Nephron (organoid): ENCODE data around the gene LGI4.
A peak's percentile ranks its signal among the peaks of the same experiment; 100 is the strongest.

ENCODE experiments used
- H3K27ac Mint-ChIP-seq, 3 experiments: 2 replicates each; pipeline ENCODE4 v1.8.0; 2020; ENCODE audit warnings: mixed read lengths in 3 of 3, mild to moderate bottlenecking in 2 of 3, moderate library complexity in 1 of 3
- H3K27me3 Mint-ChIP-seq: 2 replicates; pipeline ENCODE4 v1.8.0; 2021; ENCODE audit warnings: low read depth, mild to moderate bottlenecking, moderate library complexity, mixed read lengths
- H3K36me3 Mint-ChIP-seq: 2 replicates; pipeline ENCODE4 v1.8.0; 2020; ENCODE audit warnings: low read depth, mixed read lengths
- H3K4me1 Mint-ChIP-seq: 2 replicates; pipeline ENCODE4 v1.8.0; 2020; ENCODE audit warnings: mixed read lengths
- H3K4me3 Mint-ChIP-seq, 3 experiments: 2 replicates each; pipeline ENCODE4 v1.8.0; 2020; ENCODE audit warnings: mild to moderate bottlenecking in 3 of 3, mixed read lengths in 3 of 3, moderate library complexity in 2 of 3
- H3K9me3 Mint-ChIP-seq: 2 replicates; pipeline ENCODE4 v1.8.0; 2020; ENCODE audit warnings: mixed read lengths
- TF ChIP-seq, protein P1 (sequence below), 3 experiments: fragments of 200-600 bp; sonication (generic); IDR thresholded peaks; one replicate each; pipeline ENCODE4 v1.5.0; 2021; ENCODE audit warnings: antibody characterized with exemption in 3 of 3; ENCODE audit not compliant: unreplicated experiment in 3 of 3

LGI4 gene

DNA sequence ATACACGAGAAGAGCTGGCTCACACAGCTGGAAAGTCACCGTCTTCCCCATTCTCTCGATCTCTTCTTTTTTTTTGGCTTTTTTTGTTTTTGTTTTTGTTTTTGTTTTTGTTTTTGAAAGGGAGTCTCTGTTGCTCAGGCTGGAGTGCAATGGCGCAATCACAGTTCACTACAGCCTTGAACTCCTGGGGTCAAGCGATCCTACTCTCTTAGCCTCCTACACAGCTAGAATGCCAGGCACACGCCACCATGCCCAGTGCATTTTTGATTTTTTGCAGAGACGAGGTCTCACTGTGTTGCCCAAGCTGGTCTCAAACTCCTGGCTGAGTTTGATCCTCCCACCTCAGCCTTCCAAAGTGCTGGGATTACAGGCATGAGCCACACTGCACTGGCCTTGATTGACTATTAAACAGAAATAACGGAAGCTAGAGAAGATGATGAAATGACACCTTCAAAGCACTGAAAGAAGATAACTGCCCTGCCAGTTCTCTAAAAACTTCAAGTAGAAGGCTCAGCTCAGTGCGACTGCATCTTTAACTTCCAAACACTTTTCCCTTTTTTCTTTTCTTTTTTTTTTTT is 15.2 kb downstream of the LGI4 start:
- H3K36me3 Mint-ChIP-seq, result no peaks in the 10 kb centered on the region
- H3K27me3 Mint-ChIP-seq, result peaks cover 12% of the 10 kb centered on the region
- peak overlapping the region in 1 of 3 experiments; percentile 53 for H3K27ac Mint-ChIP-seq
- TF ChIP-seq, protein P1, sequence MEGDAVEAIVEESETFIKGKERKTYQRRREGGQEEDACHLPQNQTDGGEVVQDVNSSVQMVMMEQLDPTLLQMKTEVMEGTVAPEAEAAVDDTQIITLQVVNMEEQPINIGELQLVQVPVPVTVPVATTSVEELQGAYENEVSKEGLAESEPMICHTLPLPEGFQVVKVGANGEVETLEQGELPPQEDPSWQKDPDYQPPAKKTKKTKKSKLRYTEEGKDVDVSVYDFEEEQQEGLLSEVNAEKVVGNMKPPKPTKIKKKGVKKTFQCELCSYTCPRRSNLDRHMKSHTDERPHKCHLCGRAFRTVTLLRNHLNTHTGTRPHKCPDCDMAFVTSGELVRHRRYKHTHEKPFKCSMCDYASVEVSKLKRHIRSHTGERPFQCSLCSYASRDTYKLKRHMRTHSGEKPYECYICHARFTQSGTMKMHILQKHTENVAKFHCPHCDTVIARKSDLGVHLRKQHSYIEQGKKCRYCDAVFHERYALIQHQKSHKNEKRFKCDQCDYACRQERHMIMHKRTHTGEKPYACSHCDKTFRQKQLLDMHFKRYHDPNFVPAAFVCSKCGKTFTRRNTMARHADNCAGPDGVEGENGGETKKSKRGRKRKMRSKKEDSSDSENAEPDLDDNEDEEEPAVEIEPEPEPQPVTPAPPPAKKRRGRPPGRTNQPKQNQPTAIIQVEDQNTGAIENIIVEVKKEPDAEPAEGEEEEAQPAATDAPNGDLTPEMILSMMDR (IDR thresholded peaks at IDR 0.05; ENCODE audit: unreplicated experiment in 3 of 3), result no peak
- no peaks in the 10 kb centered on the region for H3K9me3 Mint-ChIP-seq
- H3K4me1 Mint-ChIP-seq, result peaks cover 26% of the 10 kb centered on the region
- H3K4me3 Mint-ChIP-seq, result no peak overlapping the region

- TF ChIP-seq, protein P1 (IDR thresholded peaks at IDR 0.05; ENCODE audit: unreplicated experiment in 3 of 3), result no peak
- Mint-ChIP-seq H3K36me3 (no peaks in the 10 kb centered on the region), H3K9me3 (no peaks in the 10 kb centered on the region), H3K27ac (no peak overlapping the region), H3K27me3 (peaks cover 12% of the 10 kb centered on the region), H3K4me1 (peaks cover 24% of the 10 kb centered on the region), H3K4me3 (no peak overlapping the region)
Observed at GRCh38 chr19:35119091-35119490, 15.8 kb downstream of the LGI4 start.

- H3K9me3 Mint-ChIP-seq, result no peaks in the 10 kb centered on the region
- no peak overlapping the region for H3K27ac Mint-ChIP-seq
- H3K27me3 Mint-ChIP-seq, result peaks cover 12% of the 10 kb centered on the region
Observed at GRCh38 chr19:35118268-35119020, 16.4 kb downstream of the LGI4 start.

GRCh38 chr19:35117799-35118198 is 17.1 kb downstream of the LGI4 start:
- Mint-ChIP-seq H3K4me3 (no peak overlapping the region), H3K9me3 (no peaks in the 10 kb centered on the region), H3K4me1 (peaks cover 19% of the 10 kb centered on the region), H3K27ac (no peak overlapping the region), H3K27me3 (peaks cover 12% of the 10 kb centered on the region), H3K36me3 (no peaks in the 10 kb centered on the region)
- TF ChIP-seq, protein P1 (IDR thresholded peaks at IDR 0.05; ENCODE audit: unreplicated experiment in 3 of 3), result no peak

More at GRCh38 chr19:35118268-35119020, 16.4 kb downstream of the LGI4 start:
- Mint-ChIP-seq H3K36me3 (no peaks in the 10 kb centered on the region), H3K4me1 (peaks cover 19% of the 10 kb centered on the region), H3K4me3 (no peak overlapping the region)
- TF ChIP-seq, protein P1 (IDR thresholded peaks at IDR 0.05; ENCODE audit: unreplicated experiment in 3 of 3), result no peak

GRCh38 chr19:35117116-35117515 is 17.7 kb downstream of the LGI4 start:
- Mint-ChIP-seq H3K27me3 (peaks cover 12% of the 10 kb centered on the region), H3K27ac (no peak overlapping the region), H3K4me3 (no peak overlapping the region), H3K9me3 (no peaks in the 10 kb centered on the region), H3K4me1 (peaks cover 19% of the 10 kb centered on the region), H3K36me3 (no peaks in the 10 kb centered on the region)
- TF ChIP-seq, protein P1 (IDR thresholded peaks at IDR 0.05; ENCODE audit: unreplicated experiment in 3 of 3), result no peak
